ENCODE data around the gene IL17REL.

DNA sequence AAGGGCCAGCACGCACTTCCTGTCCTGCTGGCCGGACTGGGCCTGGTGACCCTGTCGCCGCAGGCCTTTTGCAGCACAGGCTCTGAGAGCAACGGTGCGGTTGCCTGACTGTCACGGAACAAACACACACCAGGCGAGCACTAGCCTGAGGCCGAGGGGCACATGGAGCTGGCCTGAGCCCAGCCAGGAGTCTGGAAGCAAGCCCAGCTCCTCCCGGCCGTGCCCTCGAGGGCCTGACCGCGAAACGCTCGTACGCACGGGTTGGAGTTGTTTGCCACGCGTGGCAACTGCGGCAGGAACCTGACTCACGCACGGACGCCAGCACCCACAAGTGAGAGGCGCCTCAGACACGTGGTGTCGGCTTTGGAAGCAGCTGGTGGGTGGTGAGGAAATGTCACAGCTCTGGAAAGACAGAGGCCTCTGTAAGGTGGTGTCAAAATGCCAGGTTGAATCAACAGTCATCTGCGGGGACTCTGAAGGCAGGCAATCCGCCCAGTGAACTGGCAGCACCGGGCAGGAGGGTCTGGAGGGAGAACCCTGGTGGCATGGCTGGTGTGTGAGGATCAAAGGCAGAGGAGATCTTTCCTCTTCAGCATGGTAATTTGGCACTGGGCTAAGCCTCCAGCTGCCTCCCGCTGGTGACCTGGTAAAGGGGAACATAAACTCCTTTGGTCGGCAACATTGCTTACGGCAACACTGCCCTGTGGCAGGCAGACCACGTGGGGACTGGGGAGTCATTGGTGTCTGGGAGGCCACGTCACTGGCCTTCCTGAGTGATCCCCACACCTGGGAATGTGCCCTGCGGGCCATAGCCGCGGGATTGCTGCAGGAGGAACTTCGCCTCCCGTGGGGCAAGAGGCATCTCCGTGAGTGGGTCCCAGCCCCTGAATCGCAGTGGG is 15.3 kb upstream of the IL17REL start:
- TF ChIP-seq POLR2AphosphoS5 (IDR thresholded peaks at IDR 0.05; ENCODE audit: low read depth, low read length) (no peak), POLR2A (IDR thresholded peaks at IDR 0.05; ENCODE audit: low read depth, low read length) (no peak), TAF1 (IDR thresholded peaks at IDR 0.05; ENCODE audit: low read depth, low read length) (no peak)
